HCT116 (cell line): ENCODE measurements around the gene ATP8A2. TPM values are rescaled to one million over a fixed set of nuclear protein-coding genes. Genes with fewer than 3 reads are reported as not detected.

Source experiments
- ATAC-seq: fragments of 200-7000 bp; cut with Tn5 transposase; 2 replicates; pipeline ENCODE4 v1.9.1; 2020; ENCODE audit warnings: mild to moderate bottlenecking, moderate library complexity
- BruUV-seq: library from RNA; stranded (reverse); fragments of 400-500 nt; replicated peaks from 2 replicates; lab custom pipeline; 2021; lab: Mats Ljungman, UMichigan
- CTCF ChIA-PET: fragments of 300-600 bp; sonication (Branson Sonifier 250); formaldehyde crosslinking; loops from one replicate; lab custom pipeline; 2021; ENCODE audit warnings: antibody characterized with exemption; lab: Charles Lee
- POLR2A ChIA-PET: fragments of 300-600, 350-600 bp; sonication (Branson Sonifier 250); formaldehyde crosslinking; loops from one replicate; lab custom pipeline; 2021; ENCODE audit warnings: antibody characterized with exemption; lab: Charles Lee
- RAD21 ChIA-PET, 2 experiments: fragments of 300-600 bp; sonication (Branson Sonifier 250); formaldehyde crosslinking; loops; one replicate each; lab custom pipeline; 2023; ENCODE audit warnings: low total read pairs in 2 of 2; ENCODE audit not compliant: uncharacterized antibody in 2 of 2, unreplicated experiment in 2 of 2, low non-redundant PET in 1 of 2; lab: Charles Lee
- DNase-seq: peaks from one replicate; pipeline ENCODE4 v3.0.0-alpha.2; 2010; ENCODE audit warnings: low read depth, low spot score
- H2AFZ ChIP-seq: fragments of 200-600 bp; shearing (Covaris generic), sonication (generic); 2 replicates; pipeline ENCODE4 v1.6.1; 2017; ENCODE audit warnings: low read depth, mixed run types, mixed read lengths, antibody characterized with exemption, low read length; ENCODE audit not compliant: poor library complexity, severe bottlenecking
- H3K27ac ChIP-seq: 2 replicates; pipeline ENCODE4 v1.5.1; 2012; ENCODE audit warnings: low read depth, low read length
- H3K27me3 ChIP-seq: fragments of 200-600 bp; sonication (generic); 2 replicates; pipeline ENCODE4 v1.6.1; 2016; ENCODE audit warnings: mixed run types, low read length, mixed read lengths; ENCODE audit not compliant: insufficient read depth
- H3K36me3 ChIP-seq, 2 experiments: fragments of 200-500 bp in 1 of 2; fragments of 200-600 bp in 1 of 2; sonication (Bioruptor generic) in 1 of 2; sonication (generic) in 1 of 2; 2 replicates each; pipeline versions ENCODE4 v1.5.1 to v1.6.1; 2014 to 2016; ENCODE audit warnings: low read length in 2 of 2, inconsistent platforms in 1 of 2, mixed read lengths in 1 of 2, mixed run types in 1 of 2; ENCODE audit not compliant: insufficient read depth in 2 of 2, control insufficient read depth in 1 of 2
- H3K4me1 ChIP-seq, 2 experiments: fragments of 200-600 bp in 1 of 2; sonication (generic) in 1 of 2; 2 replicates each; pipeline versions ENCODE4 v1.5.1 to v1.6.1; 2012 to 2017; ENCODE audit warnings: low read length in 2 of 2, inconsistent platforms in 1 of 2, mild to moderate bottlenecking in 1 of 2, mixed read lengths in 1 of 2, mixed run types in 1 of 2, moderate library complexity in 1 of 2; ENCODE audit not compliant: insufficient read depth in 2 of 2, control insufficient read depth in 1 of 2
- H3K4me2 ChIP-seq: fragments of 200-600 bp; sonication (generic); 2 replicates; pipeline ENCODE4 v1.6.1; 2017; ENCODE audit warnings: mixed run types, low read length, mixed read lengths
- H3K4me3 ChIP-seq, 2 experiments: fragments of 200-600 bp in 1 of 2; sonication (generic) in 1 of 2; replicated peaks in 1 of 2; 2 replicates each; pipeline ENCODE4 v1.5.1; 2011 to 2016; ENCODE audit warnings: low read length in 2 of 2, control low read depth in 1 of 2, low read depth in 1 of 2, mild to moderate bottlenecking in 1 of 2, mixed read lengths in 1 of 2, mixed run types in 1 of 2
- H3K79me2 ChIP-seq: fragments of 200-600 bp; sonication (generic); 2 replicates; pipeline ENCODE4 v1.6.1; 2017; ENCODE audit warnings: mild to moderate bottlenecking, mixed run types, low read length, moderate library complexity, mixed read lengths; ENCODE audit not compliant: insufficient read depth
- H3K9ac ChIP-seq: fragments of 200-600 bp; sonication (generic); 2 replicates; pipeline ENCODE4 v1.6.1; 2016; ENCODE audit warnings: low read length, mixed read lengths
- H3K9me2 ChIP-seq: fragments of 200-600 bp; sonication (generic), shearing (Covaris generic); 2 replicates; pipeline ENCODE4 v1.6.1; 2017; ENCODE audit warnings: mixed run types, mild to moderate bottlenecking, moderate library complexity; ENCODE audit not compliant: insufficient read depth
- H3K9me3 ChIP-seq, 2 experiments: fragments of 200-500 bp in 1 of 2; fragments of 200-600 bp in 1 of 2; sonication (Bioruptor generic) in 1 of 2; sonication (generic) in 1 of 2; 2 replicates each; pipeline ENCODE4 v1.6.1; 2014 to 2017; ENCODE audit warnings: low read length in 2 of 2, mixed read lengths in 2 of 2, inconsistent platforms in 1 of 2, low read depth in 1 of 2, mild to moderate bottlenecking in 1 of 2, mixed run types in 1 of 2, moderate library complexity in 1 of 2; ENCODE audit not compliant: control insufficient read depth in 1 of 2, insufficient read depth in 1 of 2
- H4K20me1 ChIP-seq: fragments of 200-600 bp; sonication (generic), shearing (Covaris generic); 2 replicates; pipeline ENCODE4 v1.6.1; 2017; ENCODE audit warnings: mixed run types, mild to moderate bottlenecking, moderate library complexity; ENCODE audit not compliant: insufficient read depth
- ATF3 ChIP-seq: IDR thresholded peaks from 2 replicates; pipeline ENCODE4 v1.6.1; 2012
- CBX3 ChIP-seq: IDR thresholded peaks from 2 replicates; pipeline ENCODE4 v1.6.1; 2012; ENCODE audit warnings: low read depth
- CEBPB ChIP-seq: IDR thresholded peaks from 2 replicates; pipeline ENCODE4 v1.6.1; 2012; ENCODE audit warnings: low read depth
- EGR1 ChIP-seq: IDR thresholded peaks from 2 replicates; pipeline ENCODE4 v1.6.1; 2012; ENCODE audit warnings: low read depth
- ELF1 ChIP-seq: IDR thresholded peaks from 2 replicates; pipeline ENCODE4 v1.6.1; 2012; ENCODE audit warnings: low read depth, borderline replicate concordance
- EZH2phosphoT487 ChIP-seq: fragments of 200-600 bp; IDR thresholded peaks from 2 replicates; pipeline ENCODE4 v1.6.1; 2018; ENCODE audit warnings: antibody characterized with exemption, borderline replicate concordance
- FOSL1 ChIP-seq: IDR thresholded peaks from 2 replicates; pipeline ENCODE4 v1.6.1; 2012; ENCODE audit warnings: low read depth
- JUND ChIP-seq: IDR thresholded peaks from 2 replicates; pipeline ENCODE4 v1.6.1; 2012
- MAX ChIP-seq: IDR thresholded peaks from 2 replicates; pipeline ENCODE4 v1.6.1; 2012
- POLR2A ChIP-seq: IDR thresholded peaks from 2 replicates; pipeline ENCODE4 v1.7.0; 2011; ENCODE audit warnings: borderline replicate concordance; ENCODE audit not compliant: insufficient read depth, insufficient read length; ENCODE audit errors: extremely low read depth
- POLR2AphosphoS5 ChIP-seq: IDR thresholded peaks from 2 replicates; pipeline ENCODE4 v1.6.1; 2011; ENCODE audit warnings: mild to moderate bottlenecking, low read depth, low read length, moderate library complexity
- RAD21 ChIP-seq: IDR thresholded peaks from 2 replicates; pipeline ENCODE4 v1.6.1; 2012; ENCODE audit warnings: low read depth, mild to moderate bottlenecking
- REST ChIP-seq: IDR thresholded peaks from 2 replicates; pipeline ENCODE4 v1.6.1; 2012; ENCODE audit warnings: low read depth
- SIN3A ChIP-seq: IDR thresholded peaks from 2 replicates; pipeline ENCODE4 v1.6.1; 2012; ENCODE audit warnings: low read depth
- SP1 ChIP-seq: IDR thresholded peaks from 2 replicates; pipeline ENCODE4 v1.6.1; 2012; ENCODE audit warnings: low read depth
- SRF ChIP-seq: IDR thresholded peaks from 2 replicates; pipeline ENCODE4 v1.6.1; 2012; ENCODE audit warnings: low read depth
- TCF7L2 ChIP-seq: IDR thresholded peaks from 2 replicates; pipeline ENCODE4 v1.7.0; 2011; ENCODE audit warnings: borderline replicate concordance, inconsistent platforms; ENCODE audit not compliant: insufficient read depth, insufficient read length; ENCODE audit errors: extremely low read depth
- YY1 ChIP-seq: IDR thresholded peaks from 2 replicates; pipeline ENCODE4 v1.6.1; 2011; ENCODE audit warnings: low read length, low read depth, moderate library complexity, mild to moderate bottlenecking; ENCODE audit not compliant: insufficient replicate concordance; ENCODE audit errors: extremely low read depth
- ZFX ChIP-seq: fragments of 450-650 bp; IDR thresholded peaks from 2 replicates; pipeline ENCODE4 v1.6.1; 2017
- ZNF274 ChIP-seq: fragments of 200-500 bp; sonication (Bioruptor generic); IDR thresholded peaks from 2 replicates; pipeline ENCODE4 v1.6.1; 2014; ENCODE audit warnings: mild to moderate bottlenecking, low read depth, low read length, inconsistent platforms
- intact Hi-C: fragments of 100-400 bp; cut with micrococcal nuclease; formaldehyde crosslinking; loops from 2 replicates; pipeline ENCODE4 v1.10.0; 2022
- total RNA-seq: library from RNA; stranded (reverse); gene quantifications from one replicate; pipeline ENCODE4 v1.2.1, GENCODE V29; 2021; ENCODE audit not compliant: unreplicated experiment

Gene ATP8A2
- total RNA-seq, 1 experiment from 2014 or later: not detected

GRCh38 chr13:25966086-25966485 lies 594.3 kb downstream of the ATP8A2 start:
- H3K9me3 ChIP-seq: no peaks in the 10 kb centered on the region
- H4K20me1 ChIP-seq: no peaks in the 10 kb centered on the region
- H3K4me2 ChIP-seq: no peak overlapping the region
- peaks cover 60% of the 10 kb centered on the region for H3K27me3 ChIP-seq
- no peak overlapping the region for H2AFZ ChIP-seq
- H3K79me2 ChIP-seq: no peaks in the 10 kb centered on the region
- no TSS peak for BruUV-seq
- ChIA-PET RAD21 (no interaction called here), POLR2A (no interaction called here), CTCF (no interaction called here)
- H3K4me3 ChIP-seq: no peak overlapping the region
- intact Hi-C loops: no loop called here
- TF ChIP-seq YY1 (no peak), SP1 (no peak), POLR2AphosphoS5 (no peak), RAD21 (no peak), SIN3A (no peak), SRF (no peak), FOSL1 (no peak), JUND (no peak), ATF3 (no peak), EGR1 (no peak), EZH2phosphoT487 (no peak), REST (no peak), CBX3 (no peak), ZFX (no peak), ELF1 (no peak), ZNF274 (no peak), POLR2A (no peak), TCF7L2 (no peak), MAX (no peak), CEBPB (no peak)
- no peak for ATAC-seq
- no peaks in the 10 kb centered on the region for H3K36me3 ChIP-seq
- DNase-seq: no peak
- H3K9ac ChIP-seq: no peak overlapping the region
- no peaks in the 10 kb centered on the region for H3K4me1 ChIP-seq
- H3K9me2 ChIP-seq: no peaks in the 10 kb centered on the region
- H3K27ac ChIP-seq: no peak overlapping the region
